Measurements from ENCODE around the gene RPS19. TPM values are rescaled to one million over a fixed set of nuclear protein-coding genes. Genes with fewer than 3 reads are reported as not detected.

RPS19 gene
- total RNA-seq, 1 experiment from 2014 or later: 1,349 TPM

GRCh38 chr19:41883463-41883820 lies 23.4 kb downstream of the RPS19 start:
- Histone ChIP-seq H3K27ac (ENCODE audit: low read length) (peak overlapping the region; percentile 83), H3K9me3 (ENCODE audit: control insufficient read depth, insufficient read depth, low read depth, low read length) (no peaks in the 10 kb centered on the region), H3K27me3 (ENCODE audit: control insufficient read depth, insufficient read depth, low read length) (no peaks in the 10 kb centered on the region), H3K4me1 (ENCODE audit: control insufficient read depth, insufficient read depth, low read length) (peaks cover 24% of the 10 kb centered on the region), H3K4me3 (ENCODE audit: low read depth in 2 of 2, low read length in 2 of 2) (peak overlapping the region; percentile 79 to 93), H3K36me3 (ENCODE audit: control insufficient read depth, insufficient read depth, low read length) (no peaks in the 10 kb centered on the region; the same call in 1 of the 2 replicates)
- intact Hi-C loops (cut with micrococcal nuclease; ENCODE audit: unreplicated experiment) (loop anchor here (10.0 kb wide), 1 partner anchor 51 kb away; no protein-coding TSS in a partner anchor), in situ Hi-C loops (cut with HindIII; ENCODE audit: low pct_unique_long_range_greater_than_20kb, low sequenced_read_pairs) (no loop called here)
- BruUV-seq (replicated peaks): no TSS peak
- ChIA-PET POLR2A (no interaction called here), CTCF (no interaction called here)
- ATAC-seq: no peak
- TF ChIP-seq TCF7L2 (IDR thresholded peaks at IDR 0.05; ENCODE audit: low read depth, low read length): no peak
- TF ChIP-seq SIN3A (IDR thresholded peaks at IDR 0.05; ENCODE audit: borderline replicate concordance, insufficient read depth, low read depth, low read length): no peak
- TF ChIP-seq POLR2AphosphoS5 (IDR thresholded peaks at IDR 0.05; ENCODE audit: low read depth, low read length): no peak
- TF ChIP-seq CTCF (IDR thresholded peaks at IDR 0.05): no peak
- no peak for TF ChIP-seq REST (IDR thresholded peaks at IDR 0.05; ENCODE audit: insufficient read depth in 1 of 2, low read depth in 2 of 2, low read length in 1 of 2)
- DNase-seq (ENCODE audit: low read depth, low spot score): no peak

- CTCF ChIA-PET: no interaction called here
- peaks cover 25% of the 10 kb centered on the region for H3K4me1 ChIP-seq (ENCODE audit: control insufficient read depth, insufficient read depth, low read length)
- peak overlapping the region; percentile 90 for H3K27ac ChIP-seq (ENCODE audit: low read length)
- H3K9me3 ChIP-seq (ENCODE audit: control insufficient read depth, insufficient read depth, low read depth, low read length): no peaks in the 10 kb centered on the region
- TSS peak; percentile 64 for BruUV-seq (replicated peaks)
- peak overlapping the region; percentile 79 to 93 for H3K4me3 ChIP-seq (ENCODE audit: low read depth in 2 of 2, low read length in 2 of 2)
- peak; percentile 95 for ATAC-seq
- intact Hi-C loops (cut with micrococcal nuclease; ENCODE audit: unreplicated experiment) (loop anchor here (10.0 kb wide), 1 partner anchor 51 kb away; no protein-coding TSS in a partner anchor), in situ Hi-C loops (cut with HindIII; ENCODE audit: low pct_unique_long_range_greater_than_20kb, low sequenced_read_pairs) (no loop called here)
- no peaks in the 10 kb centered on the region for H3K27me3 ChIP-seq (ENCODE audit: control insufficient read depth, insufficient read depth, low read length)
- peak; percentile 68 for DNase-seq (ENCODE audit: low read depth, low spot score)
- peak; percentile 57 for TF ChIP-seq POLR2AphosphoS5 (IDR thresholded peaks at IDR 0.05; ENCODE audit: low read depth, low read length)
- no peak for TF ChIP-seq REST (IDR thresholded peaks at IDR 0.05; ENCODE audit: insufficient read depth in 1 of 2, low read depth in 2 of 2, low read length in 1 of 2)
- no peak for TF ChIP-seq CTCF (IDR thresholded peaks at IDR 0.05)
- TF ChIP-seq SIN3A (IDR thresholded peaks at IDR 0.05; ENCODE audit: borderline replicate concordance, insufficient read depth, low read depth, low read length): peak; percentile 70; the same call in 1 of the 2 replicates
- POLR2A ChIA-PET: no interaction called here
- H3K36me3 ChIP-seq (ENCODE audit: control insufficient read depth, insufficient read depth, low read length): no peaks in the 10 kb centered on the region; the same call in 1 of the 2 replicates
Measured at GRCh38 chr19:41883821-41884733, 24.0 kb downstream of the RPS19 start.
